GM19240 (cell line): ENCODE data around the gene FGD4.
A peak's percentile ranks its signal among the peaks of the same experiment; 100 is the strongest.
"Not testable (repeated sequence)": the region's sequence is repeated elsewhere in the genome, so short reads cannot be mapped to it uniquely, and the experiment has no call there.

Source experiments
- DNase-seq: peaks from one replicate; pipeline ENCODE4 v3.0.0; 2011; ENCODE audit warnings: low spot score; ENCODE audit not compliant: insufficient read length

Gene FGD4

DNA sequence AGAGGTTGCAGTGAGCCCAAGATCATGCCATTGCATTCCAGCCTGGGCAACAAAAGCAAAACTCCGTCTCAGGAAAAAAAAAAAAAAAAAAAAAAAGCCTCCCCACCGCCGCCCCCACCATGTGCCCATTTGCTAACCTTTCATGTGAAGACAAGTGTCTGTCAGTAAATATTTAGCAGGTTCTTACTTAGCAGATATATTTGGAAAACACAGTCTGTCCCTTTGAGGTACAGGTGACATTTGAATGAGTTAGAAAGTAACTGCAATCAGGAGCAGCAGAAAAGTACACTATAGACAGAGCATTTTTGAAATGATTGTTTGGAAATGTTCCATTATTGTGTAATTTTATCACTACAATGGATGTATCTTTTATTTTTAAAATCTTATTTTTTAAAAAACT lies 119.7 kb downstream of the FGD4 start:
- DNase-seq = no peak

- no peak for DNase-seq
These were observed 123.2 kb downstream of the FGD4 start for GRCh38 chr12:32522331-32523221.

DNA sequence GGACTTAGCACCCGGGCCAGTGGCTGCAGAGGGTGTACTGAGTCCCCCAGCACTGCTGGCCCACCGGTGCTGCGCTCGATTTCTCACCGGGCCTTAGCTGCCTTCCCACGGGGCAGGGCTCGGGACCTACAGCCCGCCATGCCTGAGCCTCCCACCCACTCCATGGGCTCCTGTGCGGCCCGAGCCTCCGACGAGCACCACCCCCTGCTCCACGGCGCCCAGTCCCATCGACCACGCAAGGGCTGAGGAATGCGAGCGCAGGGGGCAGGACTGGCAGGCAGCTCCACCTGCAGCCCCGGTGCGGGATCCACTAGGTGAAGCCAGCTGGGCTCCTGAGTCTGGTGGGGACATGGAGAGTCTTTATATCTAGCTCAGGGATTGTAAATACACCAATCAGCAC lies 126.4 kb downstream of the FGD4 start:
- not testable (repeated sequence) for DNase-seq

- DNase-seq = not testable (repeated sequence)
These were observed 127.0 kb downstream of the FGD4 start for GRCh38 chr12:32526343-32526742.

- DNase-seq = no peak
These were observed 133.1 kb downstream of the FGD4 start for GRCh38 chr12:32532422-32532821.

DNA sequence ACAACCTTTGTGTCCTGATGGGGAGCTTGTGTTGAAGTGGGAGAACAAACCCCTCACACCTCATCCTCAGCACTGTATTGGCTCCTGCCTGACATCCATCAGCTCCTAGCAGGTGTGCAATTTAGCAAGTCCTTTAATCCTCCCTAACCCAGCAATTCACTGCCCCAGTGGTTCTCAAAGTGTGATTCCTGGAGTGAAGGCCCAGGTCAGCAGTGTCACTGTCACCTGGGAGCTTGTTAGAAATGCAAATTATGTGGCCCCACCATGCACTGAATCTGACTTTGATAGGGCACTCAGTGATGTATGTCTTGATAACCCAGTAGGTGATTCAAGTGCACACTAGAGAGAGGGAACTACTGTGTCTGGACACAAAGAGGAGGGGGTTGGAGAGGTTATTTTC lies 133.6 kb downstream of the FGD4 start:
- no peak for DNase-seq

DNA sequence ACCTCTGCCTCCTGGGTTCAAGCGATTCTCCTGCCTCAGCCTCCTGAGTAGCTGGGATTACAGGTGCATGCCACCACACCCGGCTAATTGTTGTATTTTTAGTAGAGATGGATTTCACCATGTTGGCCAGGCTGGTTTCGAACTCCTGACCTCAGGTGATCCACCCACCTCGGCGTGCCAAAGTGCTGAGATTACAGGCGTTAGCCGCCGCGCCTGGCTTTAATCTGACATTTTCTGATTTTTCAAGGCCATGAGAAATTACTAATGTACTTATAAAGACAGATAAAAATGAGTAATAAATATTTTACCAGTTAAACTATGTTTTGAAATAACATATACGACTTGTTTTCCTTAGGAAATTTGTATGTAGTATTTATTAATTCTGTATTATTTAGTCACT lies 134.1 kb downstream of the FGD4 start:
- not testable (repeated sequence) for DNase-seq

DNA sequence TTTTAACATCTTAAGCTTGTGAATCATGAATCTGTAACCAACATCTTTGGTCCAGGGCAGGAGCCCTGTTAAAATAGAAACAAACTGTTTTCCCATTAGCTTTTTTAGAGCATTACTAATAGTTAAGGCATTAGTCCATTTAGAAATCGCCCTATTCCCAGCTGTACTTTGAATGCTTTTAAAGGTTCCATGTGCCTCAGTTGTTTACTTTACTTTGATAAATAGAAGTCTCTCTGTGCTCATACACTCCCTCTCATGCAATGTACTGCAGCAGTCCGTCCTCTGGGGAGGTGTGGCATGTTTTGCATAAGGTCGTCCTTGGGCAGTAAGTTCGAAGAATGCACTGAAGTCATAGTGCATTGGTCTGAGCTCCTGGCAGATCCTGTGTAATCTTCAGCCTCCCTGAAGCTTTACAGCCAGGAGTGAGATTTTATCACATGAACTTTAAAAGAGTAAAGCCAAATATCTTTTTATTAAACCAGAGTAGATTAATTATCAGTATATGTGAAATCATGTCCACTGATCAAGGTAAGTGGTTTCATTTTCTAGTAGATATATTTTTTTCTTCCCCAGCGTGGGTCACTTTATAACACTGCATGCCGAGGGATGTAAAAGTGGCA lies 134.7 kb downstream of the FGD4 start:
- no peak for DNase-seq

DNA sequence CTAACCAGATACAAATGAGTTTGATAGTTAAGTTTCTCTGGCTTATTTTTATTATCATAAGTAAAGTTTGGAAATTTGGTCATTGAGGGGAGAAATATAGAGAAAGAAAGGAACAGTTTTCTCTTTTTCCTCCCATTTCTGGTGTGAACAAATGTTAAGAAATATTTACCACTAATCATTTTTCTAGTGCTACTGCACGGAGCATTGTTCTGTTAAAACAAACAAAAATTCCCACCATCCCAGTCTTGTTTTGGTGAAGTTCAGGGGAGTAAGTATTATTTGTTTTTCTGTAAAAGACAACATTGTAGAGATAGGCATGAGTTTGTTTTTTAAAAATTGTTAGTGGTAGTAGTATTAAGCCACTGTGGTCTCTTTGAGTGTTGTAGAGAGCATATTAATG lies 135.3 kb downstream of the FGD4 start:
- DNase-seq = no peak

DNA sequence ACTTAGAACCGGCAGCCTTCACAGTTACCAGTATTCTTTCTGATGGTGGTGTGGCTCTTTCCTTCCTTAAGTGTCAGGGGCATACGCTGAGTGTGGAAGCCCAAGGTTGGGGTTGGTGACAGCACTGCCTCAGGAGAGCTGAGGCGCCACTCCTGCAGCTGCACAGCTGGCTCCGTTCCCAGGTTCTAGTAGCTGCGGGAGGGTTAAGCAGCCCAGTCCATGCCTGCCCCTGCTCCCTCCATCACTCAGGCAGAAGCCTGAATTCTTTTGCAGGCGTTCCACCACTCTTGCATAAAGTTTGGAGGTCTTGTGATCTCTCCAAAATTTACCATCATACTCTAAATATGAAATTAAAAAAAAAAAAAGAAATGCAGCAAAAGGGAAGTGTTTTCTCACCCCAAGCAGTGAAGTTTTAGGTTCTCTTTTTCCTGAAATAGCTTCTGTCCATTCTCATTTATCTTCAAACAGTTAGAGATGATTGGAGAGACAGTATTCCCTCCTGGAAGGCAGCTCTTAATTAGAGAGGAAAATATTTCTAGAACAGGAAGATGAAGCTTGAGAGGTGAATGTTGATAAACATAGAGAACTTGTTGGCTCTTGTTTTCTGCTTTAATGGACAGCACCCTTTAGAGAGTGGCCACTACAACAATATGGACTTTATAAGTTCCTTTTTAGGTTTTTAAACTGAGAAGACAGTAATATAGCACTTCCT lies 136.1 kb downstream of the FGD4 start:
- DNase-seq = no peak

GRCh38 chr12:32536000-32536345 lies 136.6 kb downstream of the FGD4 start:
- DNase-seq = no peak

- no peak for DNase-seq
These were observed 142.5 kb downstream of the FGD4 start for GRCh38 chr12:32541754-32542374.

DNA sequence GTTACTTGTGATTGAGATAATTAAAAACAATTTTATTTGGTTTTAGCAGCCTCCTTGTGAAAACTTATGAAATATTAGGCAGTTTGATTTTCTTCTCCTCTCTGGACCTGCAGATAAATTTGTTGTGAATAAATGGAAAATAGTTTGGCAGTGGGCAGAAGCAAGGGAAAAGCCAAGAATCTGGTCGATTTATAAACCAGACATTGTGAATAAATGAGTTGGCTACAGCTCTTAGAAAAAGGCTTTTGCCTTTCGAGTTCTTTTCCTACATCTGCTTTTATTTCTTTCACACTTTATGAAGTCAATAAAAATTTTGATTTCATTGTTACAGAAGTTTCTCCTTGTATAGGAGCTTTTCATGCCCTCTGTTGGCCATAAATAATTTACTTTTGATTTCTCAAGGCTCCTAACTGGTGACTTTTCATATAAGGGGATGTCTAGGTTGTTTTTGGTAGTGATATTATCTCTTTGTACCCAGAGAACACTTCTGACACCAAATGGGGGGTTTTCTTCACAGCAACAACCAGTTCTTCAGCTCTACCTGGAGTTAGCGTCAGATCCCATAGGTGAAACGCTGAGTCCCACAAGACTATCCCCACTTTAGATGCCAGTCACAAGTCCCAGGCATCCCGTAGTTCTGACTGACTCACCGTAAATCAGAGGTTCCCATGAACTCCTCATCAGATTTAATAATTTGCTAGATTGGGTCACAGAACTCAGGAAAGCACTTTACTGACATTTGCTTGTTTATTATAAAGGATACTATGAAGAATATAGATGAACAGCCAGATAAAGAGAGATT lies 143.3 kb downstream of the FGD4 start:
- no peak for DNase-seq

- no peak for DNase-seq
These were observed 145.5 kb downstream of the FGD4 start for GRCh38 chr12:32544893-32545292.

GRCh38 chr12:32545413-32545980 lies 146.1 kb downstream of the FGD4 start:
- DNase-seq = no peak

DNA sequence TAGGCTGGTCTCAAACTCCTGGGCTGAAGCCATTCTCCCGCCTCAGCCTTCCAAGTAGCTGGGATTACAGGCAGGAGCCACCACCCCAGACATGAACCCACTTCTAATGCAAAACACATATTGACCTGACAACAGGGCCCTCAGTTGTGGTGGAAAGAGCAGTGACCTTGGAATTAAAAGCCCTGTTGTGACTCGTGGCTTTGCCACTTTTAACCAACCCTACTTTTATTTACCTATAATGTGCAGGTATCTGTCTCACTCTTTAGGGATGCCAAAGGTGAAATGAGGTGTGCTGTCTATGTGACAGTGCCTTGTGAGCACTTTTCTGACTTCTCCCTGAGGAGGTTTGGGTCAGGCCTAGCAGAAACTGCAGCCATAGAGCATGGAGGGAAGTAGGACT lies 146.9 kb downstream of the FGD4 start:
- no peak for DNase-seq

GRCh38 chr12:32548691-32549281 lies 149.4 kb downstream of the FGD4 start:
- no peak for DNase-seq

DNA sequence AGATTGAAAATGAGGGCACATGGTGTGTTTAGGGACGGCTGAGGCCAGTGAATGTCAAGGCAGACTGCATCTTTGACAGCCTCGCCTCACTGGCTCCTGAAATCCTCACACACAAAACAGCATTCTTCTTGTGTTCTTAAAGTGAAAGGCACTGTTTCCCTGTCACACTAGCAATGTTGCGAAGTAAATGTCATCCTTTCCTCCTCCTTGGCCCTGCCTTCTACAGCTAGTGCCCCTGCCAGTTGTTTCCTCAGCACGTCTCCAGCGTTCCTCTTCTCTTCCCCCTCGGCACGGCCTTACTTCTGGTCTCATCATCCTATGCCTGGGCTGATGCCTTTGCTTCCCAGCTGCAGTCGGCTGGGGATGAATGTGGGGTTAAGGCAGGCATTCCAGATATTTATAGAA lies 150.3 kb downstream of the FGD4 start:
- DNase-seq = no peak

- DNase-seq = no peak
These were observed 151.7 kb downstream of the FGD4 start for GRCh38 chr12:32551058-32551457.

- peak; percentile 43 for DNase-seq
These were observed 159.5 kb downstream of the FGD4 start for GRCh38 chr12:32558903-32559302.
